Stimulated activated CD4-positive, alpha-beta T cell treated with anti-CD3 and anti-CD28 coated beads, TNF-alpha, amount 100 ng/mL, for 4 hours (primary cell): ENCODE measurements around the gene ITGA2B.
A peak's percentile ranks its signal among the peaks of the same experiment; 100 is the strongest.
"Not testable (repeated sequence)": the region's sequence is repeated elsewhere in the genome, so short reads cannot be mapped to it uniquely, and the experiment has no call there.

Experiments used
- DNase-seq, 3 experiments: peaks; one replicate each; pipeline ENCODE4 v3.0.0-alpha.2; 2020; ENCODE audit warnings: low read depth in 3 of 3

The ITGA2B gene

GRCh38 chr17:44330263-44330662 lies 59.2 kb downstream of the ITGA2B start:
- not testable (repeated sequence) for DNase-seq

- DNase-seq: not testable (repeated sequence)
Observed at GRCh38 chr17:44329516-44329915, 59.9 kb downstream of the ITGA2B start.

GRCh38 chr17:44327715-44328449 lies 61.6 kb downstream of the ITGA2B start:
- DNase-seq: no peak

- peak; percentile 80 to 91 (median 88) for DNase-seq
Observed at GRCh38 chr17:44326861-44327444, 62.5 kb downstream of the ITGA2B start.

GRCh38 chr17:44324571-44325275 lies 64.7 kb downstream of the ITGA2B start, which contains the start of gene SLC25A39:
SLC25A39 (minus strand) TSS chr17:44324823; CDS start chr17:44323562, 1,261 bp downstream.
- DNase-seq: peak; percentile 87 to 93 (median 92)

- DNase-seq: no peak
Observed at GRCh38 chr17:44324092-44324570, 65.3 kb downstream of the ITGA2B start.

- no peak for DNase-seq
Observed at GRCh38 chr17:44323359-44324091, 65.9 kb downstream of the ITGA2B start.

- DNase-seq: no peak
Observed at GRCh38 chr17:44322236-44322895, 67.1 kb downstream of the ITGA2B start.
